Activated gamma-delta T cell (primary cell): ENCODE data around the gene MANBA.

Experiments used
- DNase-seq: peaks from one replicate; lab custom pipeline; 2025; lab: John Stamatoyannopoulos, UW
- total RNA-seq, 2 donors: gene quantifications; one replicate each; lab custom pipeline; 2026; lab: John Stamatoyannopoulos, UW

Gene MANBA
- 46.8 to 59.2 reads per million in 2 donors for total RNA-seq

GRCh38 chr4:102760645-102761295, at the start of gene MANBA:
TSS of gene MANBA (minus strand) at chr4:102760968. CDS start at chr4:102760894, 74 bp downstream.
- DNase-seq = peak; percentile 76

- no peak for DNase-seq
These were observed 48.9 kb upstream of the MANBA start for GRCh38 chr4:102809691-102810090.

DNA sequence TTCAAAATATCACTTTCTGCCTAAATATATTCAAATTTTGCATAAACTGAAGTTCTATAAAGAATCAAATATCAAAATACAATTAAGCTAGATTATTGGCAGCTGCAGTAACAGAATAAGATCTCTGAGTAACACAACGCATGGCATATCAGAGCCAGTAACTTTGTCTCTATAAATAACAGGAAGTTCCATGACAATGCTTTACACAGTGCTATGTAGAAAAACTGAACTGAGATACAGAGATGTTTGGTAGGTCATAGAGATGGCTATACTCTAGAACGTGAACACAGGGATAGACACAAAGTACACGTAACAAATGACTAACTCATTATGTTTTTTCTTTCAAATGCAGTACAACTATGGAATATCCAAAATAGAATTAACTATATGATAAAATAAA, 48.4 kb upstream of the MANBA start:
- DNase-seq = no peak

GRCh38 chr4:102808009-102808408, 47.2 kb upstream of the MANBA start:
- no peak for DNase-seq

GRCh38 chr4:102807345-102807744, 46.6 kb upstream of the MANBA start:
- DNase-seq = no peak

DNA sequence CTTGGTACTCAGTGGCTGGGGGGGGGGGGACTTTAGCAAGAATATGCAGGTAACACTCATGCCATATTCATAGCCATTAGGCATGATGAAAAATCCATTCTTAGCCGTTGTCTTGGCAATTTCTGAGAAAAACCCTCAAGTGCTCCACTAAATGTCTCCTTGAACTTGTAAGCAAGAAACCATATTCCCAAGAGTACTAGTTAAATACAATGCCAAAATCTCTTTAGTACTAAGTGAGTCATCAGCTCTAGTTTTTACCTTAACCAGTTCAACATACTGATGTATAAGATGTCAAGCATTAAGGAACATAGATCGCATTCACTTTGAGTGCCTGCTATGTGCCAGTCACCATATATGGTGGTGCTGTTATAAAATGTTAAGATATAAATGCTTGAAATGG, 39.0 kb upstream of the MANBA start:
- DNase-seq = no peak

- DNase-seq = no peak
These were observed 34.2 kb upstream of the MANBA start for GRCh38 chr4:102794999-102795398.

DNA sequence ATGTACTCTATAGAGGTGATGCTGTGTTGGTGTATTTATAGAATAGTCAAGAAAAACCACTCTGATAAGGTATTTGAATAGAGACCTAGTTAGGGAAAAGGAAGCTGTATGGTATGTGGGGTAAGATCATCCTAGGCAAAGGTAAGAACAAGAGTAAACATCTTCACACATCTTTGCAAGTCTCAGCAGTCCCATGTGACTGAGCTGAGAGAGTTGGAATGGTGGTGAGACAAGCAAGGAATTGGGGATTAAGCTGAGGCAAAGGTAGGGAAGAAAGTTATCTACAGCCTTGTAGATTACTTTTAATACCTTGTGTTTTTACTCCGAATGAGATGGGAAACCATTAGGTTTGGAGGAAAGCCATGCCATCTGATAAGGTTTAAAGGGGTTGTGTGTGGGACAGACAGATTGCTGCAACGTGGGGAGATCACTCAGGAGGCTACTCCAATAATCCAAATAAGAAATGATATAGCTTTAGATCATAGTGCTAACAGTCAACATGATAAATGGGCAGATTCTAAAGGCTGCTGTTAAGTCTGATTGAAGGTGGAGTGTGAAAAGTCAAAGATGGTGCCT, 31.7 kb upstream of the MANBA start:
- no peak for DNase-seq

GRCh38 chr4:102791318-102791835, 30.6 kb upstream of the MANBA start:
- no peak for DNase-seq

GRCh38 chr4:102789317-102789717, 28.5 kb upstream of the MANBA start:
- DNase-seq = no peak

- no peak for DNase-seq
These were observed 27.2 kb upstream of the MANBA start for GRCh38 chr4:102787944-102788343.

GRCh38 chr4:102787096-102787881, 26.5 kb upstream of the MANBA start:
- no peak for DNase-seq

DNA sequence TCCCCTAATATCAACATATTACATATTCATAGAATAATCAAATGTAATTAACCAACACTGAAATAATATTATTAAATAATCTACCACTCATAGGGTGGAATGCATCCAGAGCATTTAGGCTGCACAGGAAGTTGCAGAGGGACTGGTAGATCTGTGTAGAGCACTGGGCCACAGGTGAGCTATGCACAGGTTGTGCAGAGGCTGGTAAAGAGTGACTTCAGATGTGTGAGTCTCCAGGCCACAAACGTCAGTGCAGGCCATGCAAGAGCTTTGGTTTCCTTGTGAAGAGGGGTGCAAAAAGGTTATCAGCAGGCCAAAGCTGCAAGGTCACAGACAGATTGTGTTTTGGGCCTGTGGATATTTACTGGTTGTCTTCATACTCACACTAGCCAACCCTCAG, 25.5 kb upstream of the MANBA start:
- DNase-seq = no peak

DNA sequence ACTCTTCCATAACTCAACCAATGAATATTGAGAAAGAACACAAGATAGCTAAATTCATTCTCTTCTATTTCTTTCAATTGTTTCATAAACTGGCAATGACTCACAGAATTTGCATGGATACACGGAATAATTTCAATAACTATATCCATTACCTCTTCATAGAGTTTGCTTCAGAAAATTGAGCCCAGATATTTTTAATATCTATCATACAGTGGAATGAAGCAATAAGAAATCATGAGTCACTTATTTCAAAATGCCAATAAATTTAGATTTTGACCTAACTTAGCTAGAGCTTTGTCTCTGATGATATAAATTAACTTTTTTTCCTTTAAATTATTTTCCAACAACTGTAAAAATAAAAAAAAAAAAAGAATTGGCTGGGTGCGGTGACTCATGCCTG, 22.2 kb upstream of the MANBA start:
- DNase-seq = no peak

DNA sequence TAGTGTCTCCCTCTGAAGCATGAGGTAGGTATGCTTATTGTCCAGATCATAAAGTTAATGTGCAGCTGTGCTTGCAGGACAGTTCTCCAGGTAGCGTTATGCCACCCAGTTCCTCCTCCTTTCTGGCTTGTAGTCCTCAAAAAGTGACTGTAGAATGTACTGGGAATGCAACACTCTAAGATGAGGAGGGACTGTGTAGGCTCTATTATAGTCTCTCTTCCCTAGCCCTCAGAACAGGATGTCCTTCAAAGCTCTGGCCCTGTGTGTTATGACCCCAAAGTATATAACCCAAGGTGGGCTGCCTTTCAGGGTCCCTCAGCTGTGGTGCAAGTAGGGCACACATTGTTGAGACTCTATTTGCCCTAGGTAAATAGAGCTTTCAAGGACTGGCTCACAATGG, 20.8 kb upstream of the MANBA start:
- no peak for DNase-seq

DNA sequence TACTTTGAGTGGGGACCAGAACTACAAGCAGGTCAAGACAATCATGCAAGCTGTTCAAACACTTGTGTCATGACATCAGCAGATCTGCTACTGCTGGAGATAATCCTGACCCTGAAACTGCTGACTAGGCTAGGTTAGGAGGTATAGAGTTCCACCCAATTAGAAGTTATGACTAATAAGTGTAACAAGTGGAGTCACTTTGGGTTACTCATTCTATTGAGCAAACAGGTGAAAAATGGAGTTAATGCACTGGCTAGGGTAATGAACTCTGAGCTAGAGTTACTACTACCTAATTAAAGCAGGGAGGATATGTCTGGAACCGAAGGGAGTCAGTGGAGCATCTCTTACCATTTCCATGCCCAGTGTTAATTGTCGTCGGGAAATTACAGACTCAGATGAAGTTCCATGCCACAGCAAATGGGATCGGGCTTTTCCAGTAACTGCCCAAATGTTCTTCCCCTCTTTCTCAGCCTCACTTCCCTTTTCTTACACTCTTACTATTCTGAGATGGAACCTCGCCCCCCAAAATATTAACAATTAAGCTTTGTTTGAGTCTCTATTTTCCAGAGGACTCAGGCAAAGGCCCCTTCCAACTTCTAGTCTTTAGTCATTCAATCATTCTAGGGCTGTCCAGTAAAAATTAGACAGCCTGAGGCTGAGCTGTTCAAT, 19.8 kb upstream of the MANBA start:
- no peak for DNase-seq

- DNase-seq = no peak
These were observed 18.4 kb upstream of the MANBA start for GRCh38 chr4:102779204-102779603.

DNA sequence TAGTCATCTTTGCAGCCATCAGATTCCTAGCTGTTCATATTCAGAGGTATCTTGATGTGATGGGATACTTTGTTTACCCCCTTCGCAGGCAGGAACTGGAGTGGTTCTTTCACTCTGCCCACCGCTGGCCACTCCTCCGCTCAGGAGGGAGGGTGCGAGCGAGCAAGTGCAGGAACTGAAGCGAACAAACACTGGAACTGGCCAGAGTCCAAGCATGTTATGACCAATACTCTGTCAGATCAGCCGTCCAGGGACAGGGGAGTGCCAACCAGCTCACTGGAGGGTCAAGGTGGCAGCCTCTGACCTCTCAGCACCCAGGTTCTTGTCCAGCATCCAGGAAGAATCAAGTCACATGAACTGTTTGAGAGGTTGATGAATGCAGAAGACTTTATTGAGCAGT, 18.0 kb upstream of the MANBA start:
- DNase-seq = no peak

- no peak for DNase-seq
These were observed 15.0 kb upstream of the MANBA start for GRCh38 chr4:102775805-102776204.

DNA sequence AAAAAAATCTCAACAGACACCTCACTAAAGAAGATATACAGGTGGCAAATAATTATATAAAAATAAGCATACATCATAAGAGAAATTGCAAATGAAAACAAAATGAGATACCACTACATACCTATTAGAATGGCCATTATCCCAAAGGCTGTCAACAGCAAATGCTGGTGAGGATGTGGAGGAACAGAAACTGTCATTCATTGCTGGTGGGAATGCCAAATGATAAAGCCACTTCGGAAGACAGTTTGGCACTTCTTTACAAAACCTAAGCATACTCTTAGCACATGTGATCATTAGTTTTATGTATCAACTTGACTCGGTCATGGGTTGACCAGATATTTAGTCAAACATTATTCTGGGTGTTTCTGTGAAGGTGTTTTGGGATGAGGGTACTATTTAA, 13.5 kb upstream of the MANBA start:
- DNase-seq = no peak

- no peak for DNase-seq
These were observed 12.1 kb upstream of the MANBA start for GRCh38 chr4:102772738-102773340.

- DNase-seq = no peak
These were observed 4.1 kb upstream of the MANBA start for GRCh38 chr4:102764901-102765300.
